ENCODE measurements around the gene KRT81.
A peak's percentile ranks its signal among the peaks of the same experiment; 100 is the strongest.
"Not testable (repeated sequence)": the region's sequence is repeated elsewhere in the genome, so short reads cannot be mapped to it uniquely, and the experiment has no call there.

KRT81 gene

GRCh38 chr12:52296572-52297215 is 5.4 kb upstream of the KRT81 start:
- DNase-seq (ENCODE audit: low spot score), result no peak

DNA sequence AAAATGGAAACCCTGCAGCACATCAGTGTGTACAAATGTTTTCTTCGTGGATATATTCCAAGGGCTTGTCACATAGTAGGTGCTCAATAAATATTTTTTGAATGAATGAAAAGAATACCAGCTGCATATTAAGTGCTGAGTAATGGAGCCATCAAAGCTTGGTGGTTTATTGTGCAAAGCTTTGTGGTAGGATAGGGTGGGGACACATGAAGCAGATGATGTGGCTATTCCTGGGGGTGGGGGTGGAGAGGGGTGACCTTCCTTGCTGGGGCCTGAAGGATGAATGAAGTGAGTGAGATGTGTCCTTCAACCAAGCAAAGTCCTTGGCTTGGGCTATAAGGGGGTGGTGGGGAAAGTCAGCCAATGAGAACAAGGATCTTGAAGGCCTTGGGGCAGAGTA is 4.3 kb upstream of the KRT81 start:
- no peak for DNase-seq (ENCODE audit: low spot score)

GRCh38 chr12:52294803-52295202 is 3.5 kb upstream of the KRT81 start:
- DNase-seq (ENCODE audit: low spot score), result no peak

DNA sequence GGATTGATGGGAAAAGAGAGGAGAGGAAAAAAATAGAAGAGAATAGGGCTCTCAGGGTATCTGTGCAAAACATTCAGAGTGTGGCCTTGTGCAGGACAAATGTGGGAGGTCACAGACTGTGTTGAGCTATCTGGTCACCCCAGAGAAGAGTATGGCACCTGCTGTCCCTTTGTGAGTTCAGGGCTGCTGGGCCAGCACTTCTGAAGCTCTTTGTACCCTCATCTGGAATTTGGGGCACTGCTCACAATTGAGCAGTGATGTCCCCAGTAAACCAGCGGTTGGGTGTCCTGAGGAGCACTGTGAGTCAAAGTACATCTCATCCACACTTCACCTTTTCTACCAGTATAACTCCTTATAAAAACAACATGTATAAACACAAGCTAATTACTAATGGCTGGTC is 2.6 kb upstream of the KRT81 start:
- DNase-seq (ENCODE audit: low spot score), result no peak

- DNase-seq (ENCODE audit: low spot score), result not testable (repeated sequence)
These were observed 725 bp downstream of the KRT81 start for GRCh38 chr12:52290483-52291134.

GRCh38 chr12:52287816-52288805 is 3.2 kb downstream of the KRT81 start:
- not testable (repeated sequence) for DNase-seq (ENCODE audit: low spot score)

DNA sequence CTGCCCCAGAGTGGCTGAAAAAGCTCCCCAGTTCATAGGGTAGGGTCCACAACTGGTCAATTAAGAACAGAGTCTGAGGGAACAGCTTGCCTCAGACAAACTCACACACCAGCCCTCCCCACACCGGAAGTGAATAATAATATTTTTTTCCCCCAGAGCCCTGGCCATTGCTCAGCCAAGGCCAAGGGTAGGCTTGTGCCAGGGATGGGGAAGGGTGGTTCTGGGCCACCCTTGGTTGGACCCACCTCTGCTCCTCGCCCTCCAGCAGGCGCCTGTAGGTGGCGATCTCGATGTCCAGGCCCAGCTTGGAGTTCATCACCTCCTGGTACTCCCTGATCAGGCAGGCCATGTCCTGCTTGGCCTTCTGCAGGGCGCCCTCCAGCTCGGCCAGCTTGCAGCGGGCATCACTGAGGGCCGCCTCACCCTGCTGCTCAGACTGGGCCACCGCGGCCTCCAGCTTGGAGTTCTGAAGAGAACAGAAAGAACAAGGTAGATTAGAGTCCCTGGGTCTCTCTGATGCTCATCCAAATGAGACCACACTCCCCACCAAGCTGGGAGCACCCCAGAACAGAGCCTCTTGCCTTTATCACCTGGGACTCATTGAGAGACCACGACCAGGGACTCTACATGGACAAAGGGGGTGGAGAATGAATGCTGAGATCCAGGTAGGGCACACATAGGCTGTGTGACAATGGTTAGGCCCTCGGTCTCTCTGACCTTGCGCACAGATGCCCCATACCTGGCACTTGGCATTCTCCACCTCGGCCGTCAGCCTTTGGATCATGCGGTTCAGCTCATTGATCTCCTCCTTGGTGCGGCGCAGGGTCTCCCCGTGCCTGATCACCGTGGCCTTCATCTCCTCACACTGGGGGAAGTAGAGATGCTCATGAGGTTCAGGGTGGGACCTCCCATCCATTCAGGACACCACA is 4.2 kb downstream of the KRT81 start:
- DNase-seq (ENCODE audit: low spot score), result not testable (repeated sequence)

GRCh38 chr12:52285851-52286530 is 5.3 kb downstream of the KRT81 start:
- DNase-seq (ENCODE audit: low spot score), result no peak

GRCh38 chr12:52285172-52285745 is 6.1 kb downstream of the KRT81 start:
- DNase-seq (ENCODE audit: low spot score), result peak; percentile 40

DNA sequence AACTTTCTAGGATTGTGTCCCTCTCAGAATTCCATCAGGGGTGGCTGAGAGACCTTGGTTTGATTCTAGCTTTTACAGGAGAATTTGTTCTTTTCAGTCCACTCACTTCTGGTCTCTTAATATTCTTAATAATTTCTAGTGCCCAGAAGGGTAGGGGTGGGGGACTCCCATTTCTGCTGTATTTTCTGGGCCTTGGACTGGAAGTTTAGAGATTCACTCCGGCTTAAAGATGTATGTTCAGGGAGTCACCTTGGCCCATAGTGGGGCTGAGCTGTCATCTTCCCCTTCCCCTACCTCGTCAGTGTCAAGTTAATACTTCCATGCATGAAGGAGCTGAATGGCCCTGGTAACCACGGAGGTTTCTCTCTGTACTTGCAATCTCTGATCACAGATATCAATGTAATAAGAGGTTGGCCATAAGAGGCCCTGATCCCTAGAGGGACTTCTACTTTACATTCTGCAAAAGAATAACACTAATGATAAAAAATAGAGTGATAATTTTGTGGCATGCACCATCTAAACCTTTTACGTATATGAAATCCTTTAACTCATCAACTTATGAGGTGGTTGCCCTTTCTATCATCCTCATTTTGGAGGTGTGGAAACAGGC is 6.7 kb downstream of the KRT81 start:
- DNase-seq (ENCODE audit: low spot score), result no peak

DNA sequence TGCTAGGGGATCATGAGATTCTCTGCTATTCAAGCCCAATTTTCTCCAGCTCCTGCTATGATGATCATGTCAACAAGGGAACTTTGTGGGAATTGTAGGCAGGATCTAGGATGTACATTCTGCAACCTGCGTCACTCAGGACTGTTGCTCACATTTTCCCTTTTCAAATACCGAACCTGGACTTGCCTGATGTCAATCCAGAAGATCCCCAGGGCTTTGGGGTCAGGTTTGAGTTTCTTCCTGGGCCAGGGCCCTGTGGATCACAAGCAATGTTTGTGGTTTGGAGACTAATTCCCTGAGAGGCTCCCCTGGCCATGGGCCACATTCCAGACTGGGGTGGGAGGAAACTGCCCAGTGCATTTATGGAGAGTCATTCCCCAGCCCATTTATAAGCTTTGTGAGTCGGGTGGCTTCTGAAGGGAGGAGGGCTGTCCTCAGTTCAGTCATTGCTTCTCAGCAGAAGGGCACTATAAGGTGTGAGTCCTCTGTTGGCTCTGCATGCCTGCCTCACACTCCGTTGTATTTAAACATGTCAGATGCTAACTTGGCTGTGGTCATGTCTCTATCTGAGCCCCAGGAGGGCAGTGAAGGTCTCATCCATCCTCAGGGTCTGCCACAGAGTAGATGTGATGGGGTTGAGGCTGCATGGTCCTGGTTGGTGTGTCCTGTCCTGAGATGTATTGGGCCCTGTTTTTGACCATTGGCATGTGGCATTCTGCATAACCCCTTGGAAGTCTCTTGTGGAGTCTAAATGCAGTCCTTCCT is 10.4 kb downstream of the KRT81 start:
- no peak for DNase-seq (ENCODE audit: low spot score)

- DNase-seq (ENCODE audit: low spot score), result no peak
These were observed 11.0 kb downstream of the KRT81 start for GRCh38 chr12:52280319-52280795.

GRCh38 chr12:52279422-52280318 is 11.7 kb downstream of the KRT81 start:
- no peak for DNase-seq (ENCODE audit: low spot score)

DNA sequence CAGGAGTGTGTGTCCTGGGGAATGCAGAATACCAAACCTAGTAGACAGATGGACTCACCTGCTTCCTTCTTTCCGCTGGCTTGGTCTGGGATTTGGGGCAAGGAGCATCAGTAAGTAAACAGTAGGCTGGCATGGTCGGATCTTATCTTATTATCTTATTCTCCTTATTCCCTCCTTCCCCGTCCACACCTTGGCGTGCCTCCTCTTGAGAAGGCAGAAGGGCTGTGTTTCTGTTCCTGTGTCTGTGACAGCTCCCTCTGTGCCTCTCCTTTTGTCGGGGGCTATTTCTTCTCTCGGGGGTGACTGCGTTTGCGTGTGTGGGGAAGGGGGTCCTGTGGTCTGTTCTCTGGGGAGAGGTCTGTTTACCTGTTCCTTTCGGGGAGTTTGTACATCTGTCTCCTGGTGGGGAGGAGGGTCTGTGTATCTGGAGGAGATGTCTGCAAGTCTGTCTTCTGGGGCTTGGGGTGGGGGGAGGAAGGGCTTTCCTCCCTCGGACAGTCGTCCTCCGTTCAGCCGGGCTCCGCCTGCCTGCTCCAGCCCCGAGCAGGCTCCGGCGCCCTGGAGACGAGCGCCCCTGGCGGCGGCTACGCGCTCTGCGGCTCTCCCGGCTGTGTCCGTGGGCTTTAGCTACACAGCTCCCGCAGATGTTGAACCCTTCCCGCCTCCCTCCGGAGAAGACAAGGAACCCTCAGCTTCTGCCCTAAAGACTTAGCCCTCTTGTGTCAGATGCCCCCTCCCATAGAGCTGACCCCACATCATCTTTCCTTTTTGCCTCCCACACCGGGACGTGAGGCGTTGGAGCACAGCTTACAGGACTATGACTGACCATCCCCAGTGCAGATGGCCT is 12.5 kb downstream of the KRT81 start:
- DNase-seq (ENCODE audit: low spot score), result peak; percentile 49

DNA sequence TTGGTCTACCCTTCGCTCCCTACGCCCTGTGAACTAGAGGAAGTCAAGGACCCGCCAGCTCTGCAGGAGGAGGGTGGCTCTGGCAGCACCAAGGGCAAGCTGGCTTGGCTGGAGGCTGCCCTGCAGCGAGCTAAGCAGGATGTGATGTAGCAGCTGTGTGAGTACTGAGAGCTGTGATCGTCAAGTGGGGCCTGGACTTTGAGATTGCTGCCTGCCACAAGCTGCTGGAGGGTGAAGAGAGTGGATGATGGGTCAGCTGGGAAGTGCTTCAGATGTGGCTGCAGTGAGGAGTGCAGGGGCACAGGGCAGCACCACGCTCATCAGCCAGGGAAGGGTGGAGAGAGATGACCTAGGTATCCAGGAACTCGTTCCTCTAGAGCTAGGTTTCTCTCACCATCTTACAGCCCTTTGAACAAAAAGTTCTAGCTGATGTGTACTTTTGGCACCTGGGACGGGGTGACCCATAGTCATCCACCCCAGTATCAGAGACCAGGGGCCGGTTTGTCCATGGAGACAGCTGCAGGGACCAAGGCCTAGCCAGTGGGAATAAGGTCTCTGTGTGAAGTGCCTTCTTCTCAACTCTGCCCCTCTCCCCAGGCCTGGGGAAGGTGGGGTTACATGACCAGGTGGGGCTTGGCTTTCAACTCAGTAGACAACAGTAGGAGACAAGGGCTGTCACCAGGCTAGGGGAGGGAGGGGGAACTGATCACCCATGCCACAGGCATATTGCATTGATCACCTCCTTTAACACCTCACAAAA is 13.7 kb downstream of the KRT81 start:
- DNase-seq (ENCODE audit: low spot score), result no peak

DNA sequence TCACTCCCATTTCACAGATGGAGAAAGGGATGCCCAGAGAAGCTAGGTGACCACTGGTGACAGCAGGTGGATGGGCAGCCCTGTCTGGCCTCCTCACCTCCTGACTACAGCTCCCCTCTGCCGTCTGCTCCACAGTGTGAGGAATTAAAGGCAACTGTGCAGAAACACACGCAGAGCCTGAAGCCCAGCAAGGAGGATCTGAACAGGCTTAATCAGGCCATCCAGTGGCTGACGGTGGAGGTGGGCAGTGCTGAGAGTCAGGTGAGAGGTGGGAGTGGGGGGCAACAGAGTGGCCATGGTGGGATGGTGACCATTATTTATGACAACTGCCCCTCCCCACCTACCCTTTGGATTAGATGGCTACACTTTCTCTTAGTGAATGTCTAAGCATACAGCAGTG is 15.6 kb downstream of the KRT81 start:
- no peak for DNase-seq (ENCODE audit: low spot score)

Measured in RKO (cell line).